Gastrocnemius medialis (tissue), 4 donors: Measurements from ENCODE around the gene CCP110.

Experiments used
- POLR2A ChIP-seq, 2 donors: fragments of 450-650 bp; IDR thresholded peaks; one replicate each; pipeline ENCODE4 v1.6.1; 2017; ENCODE audit warnings: antibody characterized with exemption in 2 of 2, mild to moderate bottlenecking in 2 of 2, moderate library complexity in 2 of 2
- TF ChIP-seq, protein P1 (sequence below), 5 experiments: fragments of 450-650 bp in 3 of 5; fragments of 200-600 bp in 2 of 5; sonication (generic) in 2 of 5; IDR thresholded peaks in 4 of 5; conservative IDR thresholded peaks in 1 of 5; 1 replicate in 4 of 5; 2 replicates in 1 of 5; pipeline ENCODE4 v1.5.1; 2016 to 2019; ENCODE audit warnings: antibody characterized with exemption in 5 of 5, mild to moderate bottlenecking in 3 of 5, moderate library complexity in 3 of 5

DNA sequence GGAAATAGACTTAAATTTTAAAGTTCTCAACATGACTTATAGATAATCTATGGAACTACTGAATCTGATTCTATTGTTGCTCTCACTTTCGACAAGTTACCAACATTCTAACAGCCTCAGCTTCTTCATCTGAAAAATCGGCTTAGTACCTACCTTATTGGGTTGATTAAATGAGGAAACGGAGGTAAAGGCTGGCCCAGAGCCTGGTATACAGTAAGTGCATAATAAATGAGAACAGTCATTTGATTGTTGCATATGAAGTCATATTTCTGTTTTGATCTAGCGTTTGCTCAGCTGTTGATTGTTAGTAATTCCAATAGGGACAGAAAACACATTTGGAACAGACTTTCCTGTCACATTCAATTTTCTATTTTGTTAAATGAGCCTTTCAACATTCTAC is 36.3 kb downstream of the CCP110 start:
- TF ChIP-seq, protein P1, sequence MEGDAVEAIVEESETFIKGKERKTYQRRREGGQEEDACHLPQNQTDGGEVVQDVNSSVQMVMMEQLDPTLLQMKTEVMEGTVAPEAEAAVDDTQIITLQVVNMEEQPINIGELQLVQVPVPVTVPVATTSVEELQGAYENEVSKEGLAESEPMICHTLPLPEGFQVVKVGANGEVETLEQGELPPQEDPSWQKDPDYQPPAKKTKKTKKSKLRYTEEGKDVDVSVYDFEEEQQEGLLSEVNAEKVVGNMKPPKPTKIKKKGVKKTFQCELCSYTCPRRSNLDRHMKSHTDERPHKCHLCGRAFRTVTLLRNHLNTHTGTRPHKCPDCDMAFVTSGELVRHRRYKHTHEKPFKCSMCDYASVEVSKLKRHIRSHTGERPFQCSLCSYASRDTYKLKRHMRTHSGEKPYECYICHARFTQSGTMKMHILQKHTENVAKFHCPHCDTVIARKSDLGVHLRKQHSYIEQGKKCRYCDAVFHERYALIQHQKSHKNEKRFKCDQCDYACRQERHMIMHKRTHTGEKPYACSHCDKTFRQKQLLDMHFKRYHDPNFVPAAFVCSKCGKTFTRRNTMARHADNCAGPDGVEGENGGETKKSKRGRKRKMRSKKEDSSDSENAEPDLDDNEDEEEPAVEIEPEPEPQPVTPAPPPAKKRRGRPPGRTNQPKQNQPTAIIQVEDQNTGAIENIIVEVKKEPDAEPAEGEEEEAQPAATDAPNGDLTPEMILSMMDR (IDR thresholded peaks at IDR 0.05 in 4 of 5, conservative IDR thresholded peaks at IDR 0.05 in 1 of 5), result no peak
- no peak for TF ChIP-seq POLR2A (IDR thresholded peaks at IDR 0.05)
